Measurements from ENCODE around the gene SHROOM1.
A peak's percentile ranks its signal among the peaks of the same experiment; 100 is the strongest.
"Not testable (repeated sequence)": the region's sequence is repeated elsewhere in the genome, so short reads cannot be mapped to it uniquely, and the experiment has no call there.

The SHROOM1 gene

GRCh38 chr5:132812781-132813598 lies 17.5 kb downstream of the SHROOM1 start, which contains the start of gene SOWAHA:
SOWAHA (plus strand) TSS chr5:132813302; CDS start chr5:132813622, 320 bp downstream.
- H3K4me3 ChIP-seq = peak within 1 kb of the TSS; percentile 1 to 34 (median 23)
- H3K27ac ChIP-seq = no peak within 1 kb of the TSS

GRCh38 chr5:132812123-132812765 lies 18.2 kb downstream of the SHROOM1 start:
- no peak overlapping the region for H3K4me3 ChIP-seq
- no peak overlapping the region for H3K27ac ChIP-seq

- Histone ChIP-seq H3K27ac (no peak overlapping the region), H3K4me3 (no peak overlapping the region)
Measured at GRCh38 chr5:132810605-132811004, 19.8 kb downstream of the SHROOM1 start.

- no peak overlapping the region for H3K4me3 ChIP-seq
- no peak overlapping the region for H3K27ac ChIP-seq
Measured at GRCh38 chr5:132808866-132809265, 21.6 kb downstream of the SHROOM1 start.

- Histone ChIP-seq H3K4me3 (no peak overlapping the region), H3K27ac (no peak overlapping the region)
Measured at GRCh38 chr5:132808448-132808847, 22.0 kb downstream of the SHROOM1 start.

- Histone ChIP-seq H3K4me3 (no peak overlapping the region), H3K27ac (no peak overlapping the region)
Measured at GRCh38 chr5:132807163-132807838, 23.1 kb downstream of the SHROOM1 start.

GRCh38 chr5:132806804-132807162 lies 23.7 kb downstream of the SHROOM1 start:
- not testable (repeated sequence) for H3K27ac ChIP-seq, H3K4me3 ChIP-seq

- H3K27ac ChIP-seq, H3K4me3 ChIP-seq: not testable (repeated sequence)
Measured at GRCh38 chr5:132805872-132806271, 24.6 kb downstream of the SHROOM1 start.

GRCh38 chr5:132804219-132804618 lies 26.2 kb downstream of the SHROOM1 start:
- H3K4me3 ChIP-seq, H3K27ac ChIP-seq: not testable (repeated sequence)

GRCh38 chr5:132802685-132803066 lies 27.8 kb downstream of the SHROOM1 start:
- not testable (repeated sequence) for H3K4me3 ChIP-seq

GRCh38 chr5:132802044-132802684 lies 28.3 kb downstream of the SHROOM1 start:
- Histone ChIP-seq H3K27ac (no peak overlapping the region), H3K4me3 (no peak overlapping the region)

More at GRCh38 chr5:132802685-132803066, 27.8 kb downstream of the SHROOM1 start:
- H3K27ac ChIP-seq = not testable (repeated sequence)

- no peak overlapping the region for H3K4me3 ChIP-seq
Measured at GRCh38 chr5:132800545-132800944, 29.9 kb downstream of the SHROOM1 start.

GRCh38 chr5:132799392-132799791 lies 31.1 kb downstream of the SHROOM1 start:
- Histone ChIP-seq H3K4me3 (no peak overlapping the region), H3K27ac (no peak overlapping the region)

More at GRCh38 chr5:132800545-132800944, 29.9 kb downstream of the SHROOM1 start:
- H3K27ac ChIP-seq = no peak overlapping the region

GRCh38 chr5:132797651-132798050 lies 32.8 kb downstream of the SHROOM1 start:
- Histone ChIP-seq H3K4me3 (no peak overlapping the region), H3K27ac (no peak overlapping the region)

GRCh38 chr5:132791026-132791425 lies 39.4 kb downstream of the SHROOM1 start:
- Histone ChIP-seq H3K27ac (no peak overlapping the region), H3K4me3 (no peak overlapping the region)

GRCh38 chr5:132790201-132790865 lies 40.1 kb downstream of the SHROOM1 start:
- no peak overlapping the region for H3K27ac ChIP-seq
- no peak overlapping the region for H3K4me3 ChIP-seq

- Histone ChIP-seq H3K27ac (no peak overlapping the region), H3K4me3 (no peak overlapping the region)
Measured at GRCh38 chr5:132788990-132789886, 41.2 kb downstream of the SHROOM1 start.

- Histone ChIP-seq H3K27ac (no peak overlapping the region), H3K4me3 (no peak overlapping the region)
Measured at GRCh38 chr5:132788508-132788907, 41.9 kb downstream of the SHROOM1 start.

GRCh38 chr5:132787076-132787475 lies 43.4 kb downstream of the SHROOM1 start:
- Histone ChIP-seq H3K4me3 (no peak overlapping the region), H3K27ac (no peak overlapping the region)

All from skin epidermis (tissue), 12 donors.